ENCODE results near the gene LYPD8.
"Not testable (repeated sequence)": the region's sequence is repeated elsewhere in the genome, so short reads cannot be mapped to it uniquely, and the experiment has no call there.

The LYPD8 gene

GRCh38 chr1:248755517-248755916 is at the start of gene LYPD8:
Gene LYPD8, minus strand, starts transcription at chr1:248755759. Its CDS starts 4,678 bp downstream, at chr1:248751081.
- no peak for DNase-seq

GRCh38 chr1:248804771-248805681 is 49.5 kb upstream of the LYPD8 start:
- DNase-seq, result peak; percentile 96

- not testable (repeated sequence) for DNase-seq
Observed at GRCh38 chr1:248803501-248803900, 47.9 kb upstream of the LYPD8 start.

- no peak for DNase-seq
Observed at GRCh38 chr1:248802454-248802853, 46.9 kb upstream of the LYPD8 start.

DNA sequence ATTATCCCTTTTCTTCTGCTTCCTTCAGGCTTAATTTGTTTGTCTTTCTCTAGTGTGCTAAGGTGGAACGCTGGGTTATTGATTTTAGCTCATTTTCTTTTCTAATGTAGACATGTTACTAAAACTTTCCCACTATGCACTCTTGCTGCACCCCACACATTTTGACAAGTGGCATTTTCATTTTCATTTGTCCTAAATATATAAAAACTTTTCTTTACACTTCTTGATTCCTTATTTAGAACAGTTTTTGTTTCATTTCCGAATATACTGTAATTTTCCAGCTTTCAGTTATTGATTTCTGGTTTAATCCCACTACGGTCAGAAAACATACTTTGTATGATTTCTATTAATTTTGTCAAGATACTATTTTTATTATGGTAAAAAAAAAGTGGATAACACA is 44.9 kb upstream of the LYPD8 start:
- DNase-seq, result no peak

- no peak for DNase-seq
Observed at GRCh38 chr1:248798791-248799190, 43.2 kb upstream of the LYPD8 start.

GRCh38 chr1:248794663-248795062 is 39.1 kb upstream of the LYPD8 start:
- DNase-seq, result not testable (repeated sequence)

DNA sequence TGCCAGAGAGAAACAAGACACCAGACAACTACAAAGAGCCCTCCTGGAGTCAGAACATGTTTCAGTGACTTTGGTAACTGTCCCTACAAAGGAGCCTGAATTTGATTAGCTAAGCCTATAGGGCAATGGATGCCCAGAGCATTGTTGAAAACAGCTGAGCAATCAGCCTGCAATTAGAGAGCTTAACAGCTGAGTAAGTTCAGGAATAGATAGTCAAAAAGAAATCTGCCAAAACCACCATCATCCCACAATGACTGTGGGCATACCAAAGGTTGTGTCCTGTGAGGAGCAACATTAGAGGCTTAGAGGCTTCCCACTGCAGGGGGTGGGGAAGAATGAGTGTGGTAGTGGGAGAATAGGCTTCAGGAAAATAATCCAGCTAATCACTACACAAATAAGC is 38.0 kb upstream of the LYPD8 start:
- DNase-seq, result no peak

DNA sequence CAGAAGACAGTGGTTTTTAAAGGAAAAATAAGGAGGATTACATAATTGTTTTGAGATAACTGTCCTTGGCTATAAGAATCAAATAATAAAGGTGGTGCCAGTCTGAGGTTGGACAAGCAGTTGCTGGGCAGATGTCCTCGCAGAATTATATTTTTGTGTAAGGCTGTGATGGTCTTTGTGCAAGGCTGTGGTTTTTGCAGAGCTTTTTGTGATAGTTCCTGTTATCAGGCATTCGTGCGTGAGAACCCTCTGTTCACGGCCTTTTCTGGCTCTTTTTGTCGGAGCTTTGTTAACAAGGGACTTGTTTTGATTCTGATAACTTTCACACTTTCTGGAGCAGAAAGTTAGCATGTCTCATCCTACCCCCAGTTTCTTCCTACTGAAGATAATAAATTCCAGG is 36.8 kb upstream of the LYPD8 start:
- DNase-seq, result peak; percentile 31

DNA sequence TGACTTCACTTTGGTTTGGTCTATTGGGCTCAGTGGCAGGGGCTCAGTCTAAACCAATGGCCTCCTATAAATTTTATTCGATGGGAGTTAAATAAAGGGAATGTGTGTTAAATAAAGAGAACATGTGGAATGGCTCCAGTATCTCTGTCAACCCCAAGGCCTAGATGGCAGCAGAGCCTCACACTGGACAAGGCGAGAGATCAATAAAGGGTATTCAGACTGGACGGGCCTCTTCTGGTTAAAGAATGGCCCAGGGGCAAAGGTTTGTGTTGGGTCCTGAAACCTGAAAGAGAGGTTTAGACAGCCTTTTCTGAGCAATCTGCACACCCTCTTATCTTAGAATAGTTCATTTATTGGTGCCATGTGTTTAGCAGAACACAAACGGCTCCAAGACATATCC is 35.5 kb upstream of the LYPD8 start:
- DNase-seq, result no peak

GRCh38 chr1:248790456-248790855 is 34.9 kb upstream of the LYPD8 start:
- no peak for DNase-seq

- DNase-seq, result not testable (repeated sequence)
Observed at GRCh38 chr1:248789337-248789736, 33.8 kb upstream of the LYPD8 start.

- DNase-seq, result no peak
Observed at GRCh38 chr1:248788327-248788726, 32.8 kb upstream of the LYPD8 start.

GRCh38 chr1:248787430-248787829 is 31.9 kb upstream of the LYPD8 start:
- DNase-seq, result no peak

- no peak for DNase-seq
Observed at GRCh38 chr1:248786156-248786555, 30.6 kb upstream of the LYPD8 start.

DNA sequence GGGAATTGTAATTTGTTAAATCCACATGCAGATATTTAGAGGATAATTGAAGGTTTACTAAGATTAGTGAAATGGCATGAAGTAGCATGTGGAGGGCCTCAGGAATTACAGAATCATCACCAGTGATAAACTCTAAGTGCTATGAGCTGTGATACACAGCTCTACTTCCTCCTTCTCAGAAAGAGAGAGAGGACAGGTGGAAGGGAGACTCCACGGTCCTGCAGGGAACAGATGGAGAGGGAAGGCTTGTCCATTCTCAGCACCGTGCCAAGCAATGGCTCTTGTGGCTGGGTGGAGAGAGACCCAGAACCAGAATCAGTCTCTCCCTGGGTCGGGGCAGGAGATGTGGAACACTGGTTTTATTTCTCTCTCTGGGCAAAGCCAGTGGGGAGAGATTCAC is 27.8 kb upstream of the LYPD8 start:
- no peak for DNase-seq

- no peak for DNase-seq
Observed at GRCh38 chr1:248782416-248783141, 27.0 kb upstream of the LYPD8 start.

DNA sequence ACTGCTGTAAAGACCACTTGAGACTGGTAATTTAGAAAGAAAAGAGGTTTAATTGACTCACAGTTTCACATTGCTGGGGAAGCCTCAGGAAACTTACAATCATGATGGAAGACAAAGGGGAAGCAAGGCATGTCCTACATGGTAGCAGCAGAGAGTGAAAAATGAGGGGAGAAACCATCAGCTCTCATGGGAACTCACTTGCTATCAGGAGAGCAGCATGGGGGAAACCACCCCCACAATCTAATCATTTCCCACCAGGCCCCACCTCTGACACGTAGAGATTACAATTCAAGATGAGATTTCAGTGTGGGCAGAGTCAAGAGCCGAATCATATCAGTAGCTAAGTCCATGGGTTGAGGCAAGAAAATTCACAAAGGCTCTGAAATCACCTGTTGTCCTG is 23.8 kb upstream of the LYPD8 start:
- DNase-seq, result no peak

DNA sequence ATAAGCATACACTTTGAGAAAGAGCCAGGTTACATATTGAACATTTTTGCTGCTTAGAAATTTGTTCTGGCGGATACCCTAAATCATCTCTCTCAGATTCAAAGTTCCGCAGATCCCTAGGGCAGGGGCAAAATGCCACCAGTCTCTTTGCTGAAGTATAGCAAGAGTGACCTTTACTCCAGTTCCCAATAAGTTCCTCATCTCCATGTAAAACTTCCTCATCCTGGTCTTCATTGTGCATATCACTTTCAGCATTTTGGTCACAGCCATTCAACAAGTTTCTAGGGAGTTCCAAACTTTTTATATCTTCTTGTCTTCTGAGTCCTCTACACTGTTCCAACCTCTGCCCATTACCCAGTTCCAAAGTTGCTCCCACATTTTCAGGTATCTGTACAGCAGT is 23.3 kb upstream of the LYPD8 start:
- DNase-seq, result no peak

- no peak for DNase-seq
Observed at GRCh38 chr1:248776991-248777390, 21.4 kb upstream of the LYPD8 start.

DNA sequence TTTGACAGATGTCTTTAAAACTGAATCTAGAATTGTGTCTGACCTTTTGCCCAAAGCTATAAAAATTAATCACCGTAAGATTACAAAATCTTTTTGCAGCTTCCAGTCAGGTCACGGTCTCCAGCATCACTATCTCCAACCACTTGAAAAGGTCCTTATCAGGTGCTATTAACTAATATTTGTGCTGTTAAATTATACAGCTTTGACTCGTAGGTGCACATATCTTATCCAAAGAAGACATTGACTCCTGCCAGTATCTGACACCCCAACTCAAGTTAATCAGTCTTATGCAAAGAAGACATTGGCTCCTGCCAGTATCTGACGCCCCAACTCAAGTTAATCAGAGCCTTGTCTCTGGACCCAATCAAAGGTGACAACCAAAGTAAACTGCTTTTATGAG is 19.9 kb upstream of the LYPD8 start:
- DNase-seq, result no peak

DNA sequence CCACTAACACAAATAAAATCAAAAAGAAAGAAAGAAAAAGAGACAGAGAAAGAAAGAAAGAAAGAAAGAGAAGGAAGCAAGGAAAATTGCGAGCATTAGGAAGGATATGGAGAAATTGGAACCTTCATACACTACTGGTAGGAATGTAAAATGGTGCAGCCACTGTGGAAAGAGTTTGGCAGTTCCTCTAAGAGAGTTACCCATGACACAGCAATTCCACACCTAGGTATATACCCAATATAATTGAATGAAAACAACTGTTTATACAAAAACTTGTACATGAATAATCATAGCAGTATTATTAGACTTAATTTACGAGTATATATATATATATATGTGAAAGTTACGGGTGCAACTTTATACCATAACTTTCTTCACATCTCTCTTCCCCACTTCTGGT is 4.1 kb upstream of the LYPD8 start:
- DNase-seq, result no peak

DNA sequence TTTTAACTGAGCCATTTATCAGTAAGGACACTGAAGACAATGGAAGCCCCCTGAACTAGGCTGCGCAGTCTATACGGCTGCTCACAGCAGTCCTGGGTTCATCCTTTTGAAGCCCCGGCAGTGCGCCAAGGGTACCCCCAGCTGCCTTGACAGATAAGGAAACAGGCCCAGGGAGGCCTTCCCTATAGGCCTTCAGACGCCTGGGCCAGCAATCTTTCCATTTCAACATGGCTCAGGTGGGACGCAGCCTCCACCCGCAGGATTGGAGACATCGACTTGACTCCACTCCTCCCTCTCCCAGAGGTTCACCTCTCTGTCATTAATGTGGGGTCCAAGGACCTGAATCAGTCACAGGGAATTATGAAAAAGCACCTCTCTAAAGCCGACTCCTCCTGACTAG is 2.8 kb upstream of the LYPD8 start:
- no peak for DNase-seq

DNA sequence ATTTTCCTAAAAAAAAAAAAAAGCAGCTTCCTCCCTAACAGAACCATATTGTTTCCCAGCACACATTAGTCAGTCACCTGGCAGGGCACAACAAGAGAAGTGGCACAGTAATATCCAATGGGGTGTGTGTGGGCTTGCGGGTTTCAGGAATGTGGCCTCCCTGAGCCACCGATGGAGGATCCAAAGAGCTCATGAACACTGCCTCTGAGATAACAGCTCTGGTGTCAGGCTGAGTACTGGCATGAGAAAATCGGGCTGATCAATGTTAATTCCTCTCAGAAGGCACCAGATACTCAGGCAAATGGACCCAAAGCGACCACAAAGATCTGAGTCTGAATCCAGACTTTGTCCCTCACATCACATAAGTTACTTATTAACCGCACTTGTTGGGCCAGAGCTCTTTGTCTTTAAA is 2.2 kb upstream of the LYPD8 start:
- DNase-seq, result no peak

Measured in GF-D8 (cell line).